Colonic mucosa (tissue), 4 donors: Measurements from ENCODE around the gene NUDT4. TPM values are rescaled to one million over a fixed set of nuclear protein-coding genes. Genes with fewer than 3 reads are reported as not detected.
"Not testable (repeated sequence)": the region's sequence is repeated elsewhere in the genome, so short reads cannot be mapped to it uniquely, and the experiment has no call there.

Experiments
- DNase-seq: peaks from one replicate; pipeline ENCODE4 v3.0.0-alpha.2; 2020
- H3K27ac ChIP-seq: fragments of 200-600 bp; one replicate; pipeline ENCODE4 v1.8.0; 2021
- H3K27me3 ChIP-seq: fragments of 200-600 bp; one replicate; pipeline ENCODE4 v1.8.0; 2021
- H3K36me3 ChIP-seq: fragments of 200-600 bp; one replicate; pipeline ENCODE4 v1.8.0; 2021
- H3K4me1 ChIP-seq: fragments of 200-600 bp; one replicate; pipeline ENCODE4 v1.8.0; 2021; ENCODE audit warnings: mild to moderate bottlenecking
- H3K4me3 ChIP-seq: fragments of 200-600 bp; one replicate; pipeline ENCODE4 v1.8.0; 2021
- H3K9ac ChIP-seq, 2 donors: one replicate each; pipeline ENCODE4 v1.7.0; 2013; ENCODE audit warnings: control low read depth in 2 of 2, low read depth in 2 of 2, low read length in 2 of 2
- H3K9me3 ChIP-seq: fragments of 200-600 bp; one replicate; pipeline ENCODE4 v1.8.0; 2021
- CTCF ChIP-seq: fragments of 200-600 bp; IDR thresholded peaks from one replicate; pipeline ENCODE4 v1.8.0; 2022; ENCODE audit warnings: antibody characterized with exemption, mild to moderate bottlenecking
- intact Hi-C: fragments of 100-400 bp; cut with DNase I; formaldehyde crosslinking; loops from one replicate; pipeline ENCODE4 v1.14.1; 2022
- total RNA-seq, 2 donors: library from RNA; stranded (reverse); fragmentation: NEBNext Ultra II Directional in 1 of 2; extraction: Animal tissue kit (Norgen Biotek cat#: 25700) in 1 of 2; gene quantifications; one replicate each; pipeline ENCODE4 v1.2.1, GENCODE V29; 2021
- donor health status: healthy.
- donor health status: DM: no; HTN: no; CAD: no.
- donor health status: DM: no; HTN: no; CAD: no.

The NUDT4 gene
- total RNA-seq, 2 donors from 2014 or later: 84.5 to 102 TPM

- H3K27me3 ChIP-seq: no peaks in the 10 kb centered on the region
- no peak for DNase-seq
- no peak overlapping the region for H3K9ac ChIP-seq
- no peaks in the 10 kb centered on the region for H3K4me1 ChIP-seq
- no peaks in the 10 kb centered on the region for H3K9me3 ChIP-seq
- intact Hi-C loops: no loop called here
- H3K4me3 ChIP-seq: no peak overlapping the region
- no peak for TF ChIP-seq CTCF
- no peaks in the 10 kb centered on the region for H3K36me3 ChIP-seq
- no peak overlapping the region for H3K27ac ChIP-seq
Observed at GRCh38 chr12:93390549-93391297, 13.0 kb downstream of the NUDT4 start.

- H3K4me1 ChIP-seq: no peaks in the 10 kb centered on the region
- H3K36me3 ChIP-seq: no peaks in the 10 kb centered on the region
- H3K9ac ChIP-seq: no peak overlapping the region
- intact Hi-C loops: no loop called here
- no peaks in the 10 kb centered on the region for H3K9me3 ChIP-seq
- H3K27me3 ChIP-seq: no peaks in the 10 kb centered on the region
- no peak overlapping the region for H3K27ac ChIP-seq
- no peak for DNase-seq
- H3K4me3 ChIP-seq: no peak overlapping the region
- TF ChIP-seq CTCF: no peak
Observed at GRCh38 chr12:93393425-93393824, 15.7 kb downstream of the NUDT4 start.

GRCh38 chr12:93397412-93397811 is 19.7 kb downstream of the NUDT4 start:
- H3K36me3 ChIP-seq: no peaks in the 10 kb centered on the region
- H3K4me3 ChIP-seq: no peak overlapping the region
- DNase-seq: no peak
- TF ChIP-seq CTCF: no peak
- no peaks in the 10 kb centered on the region for H3K4me1 ChIP-seq
- H3K9ac ChIP-seq: no peak overlapping the region
- H3K9me3 ChIP-seq: no peaks in the 10 kb centered on the region
- no peaks in the 10 kb centered on the region for H3K27me3 ChIP-seq
- H3K27ac ChIP-seq: no peak overlapping the region
- intact Hi-C loops: loop anchor here (5.0 kb wide), 2 partner anchors 300 to 410 kb away; no protein-coding TSS in a partner anchor

GRCh38 chr12:93399183-93399863 is 21.6 kb downstream of the NUDT4 start:
- H3K4me3 ChIP-seq, H3K9ac ChIP-seq, H3K27me3 ChIP-seq, H3K36me3 ChIP-seq, H3K9me3 ChIP-seq, H3K4me1 ChIP-seq, H3K27ac ChIP-seq, DNase-seq: not testable (repeated sequence)
- intact Hi-C loops: loop anchor here (5.0 kb wide), 2 partner anchors 302 to 412 kb away; no protein-coding TSS in a partner anchor

- DNase-seq: no peak
- intact Hi-C loops: no loop called here
Observed at GRCh38 chr12:93402333-93403311, 24.9 kb downstream of the NUDT4 start.

More at GRCh38 chr12:93402333-93403311, 24.9 kb downstream of the NUDT4 start:
- no peaks in the 10 kb centered on the region for H3K27me3 ChIP-seq
- TF ChIP-seq CTCF: no peak
- no peaks in the 10 kb centered on the region for H3K4me1 ChIP-seq
- no peaks in the 10 kb centered on the region for H3K9me3 ChIP-seq
- no peaks in the 10 kb centered on the region for H3K36me3 ChIP-seq
- no peak overlapping the region for H3K9ac ChIP-seq
- H3K4me3 ChIP-seq: no peak overlapping the region
- no peak overlapping the region for H3K27ac ChIP-seq
